Measurements from ENCODE around the gene ISG15.

- TF ChIP-seq EP300 (IDR thresholded peaks at IDR 0.05; ENCODE audit: borderline replicate concordance) (no peak), ZBTB7A (IDR thresholded peaks at IDR 0.05; ENCODE audit: low read depth) (no peak), CREB1 (IDR thresholded peaks at IDR 0.05; ENCODE audit: low read depth) (no peak)
- TF ChIP-seq, protein P1, sequence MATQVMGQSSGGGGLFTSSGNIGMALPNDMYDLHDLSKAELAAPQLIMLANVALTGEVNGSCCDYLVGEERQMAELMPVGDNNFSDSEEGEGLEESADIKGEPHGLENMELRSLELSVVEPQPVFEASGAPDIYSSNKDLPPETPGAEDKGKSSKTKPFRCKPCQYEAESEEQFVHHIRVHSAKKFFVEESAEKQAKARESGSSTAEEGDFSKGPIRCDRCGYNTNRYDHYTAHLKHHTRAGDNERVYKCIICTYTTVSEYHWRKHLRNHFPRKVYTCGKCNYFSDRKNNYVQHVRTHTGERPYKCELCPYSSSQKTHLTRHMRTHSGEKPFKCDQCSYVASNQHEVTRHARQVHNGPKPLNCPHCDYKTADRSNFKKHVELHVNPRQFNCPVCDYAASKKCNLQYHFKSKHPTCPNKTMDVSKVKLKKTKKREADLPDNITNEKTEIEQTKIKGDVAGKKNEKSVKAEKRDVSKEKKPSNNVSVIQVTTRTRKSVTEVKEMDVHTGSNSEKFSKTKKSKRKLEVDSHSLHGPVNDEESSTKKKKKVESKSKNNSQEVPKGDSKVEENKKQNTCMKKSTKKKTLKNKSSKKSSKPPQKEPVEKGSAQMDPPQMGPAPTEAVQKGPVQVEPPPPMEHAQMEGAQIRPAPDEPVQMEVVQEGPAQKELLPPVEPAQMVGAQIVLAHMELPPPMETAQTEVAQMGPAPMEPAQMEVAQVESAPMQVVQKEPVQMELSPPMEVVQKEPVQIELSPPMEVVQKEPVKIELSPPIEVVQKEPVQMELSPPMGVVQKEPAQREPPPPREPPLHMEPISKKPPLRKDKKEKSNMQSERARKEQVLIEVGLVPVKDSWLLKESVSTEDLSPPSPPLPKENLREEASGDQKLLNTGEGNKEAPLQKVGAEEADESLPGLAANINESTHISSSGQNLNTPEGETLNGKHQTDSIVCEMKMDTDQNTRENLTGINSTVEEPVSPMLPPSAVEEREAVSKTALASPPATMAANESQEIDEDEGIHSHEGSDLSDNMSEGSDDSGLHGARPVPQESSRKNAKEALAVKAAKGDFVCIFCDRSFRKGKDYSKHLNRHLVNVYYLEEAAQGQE (IDR thresholded peaks at IDR 0.05; ENCODE audit: low read depth), result no peak
Measured at GRCh38 chr1:966135-966703, 47.1 kb upstream of the ISG15 start, which contains the start of gene PLEKHN1.

Data from Ishikawa (cell line).